Measurements from ENCODE around the gene NGRN.

- TF ChIP-seq CTCF (conservative IDR thresholded peaks at IDR 0.05; ENCODE audit: low read depth, low read length) (no peak), EZH2 (IDR thresholded peaks at IDR 0.05; ENCODE audit: borderline replicate concordance, low read depth, low read length, poor library complexity, severe bottlenecking) (no peak)
Measured at GRCh38 chr15:90315278-90315982, 50.0 kb downstream of the NGRN start.

Data from A673 (cell line).